ENCODE measurements around the gene SLF2.
A peak's percentile ranks its signal among the peaks of the same experiment; 100 is the strongest.
"Not testable (repeated sequence)": the region's sequence is repeated elsewhere in the genome, so short reads cannot be mapped to it uniquely, and the experiment has no call there.

Gene SLF2

GRCh38 chr10:100963826-100964225 is 51.1 kb downstream of the SLF2 start:
- DNase-seq = no peak

GRCh38 chr10:100965820-100966219 is 53.1 kb downstream of the SLF2 start:
- DNase-seq = no peak

GRCh38 chr10:100966887-100967286 is 54.1 kb downstream of the SLF2 start:
- no peak for DNase-seq

GRCh38 chr10:100967332-100967731 is 54.6 kb downstream of the SLF2 start:
- DNase-seq = no peak

GRCh38 chr10:100968062-100968736 is 55.4 kb downstream of the SLF2 start:
- no peak for DNase-seq

- DNase-seq = no peak
These were observed 56.1 kb downstream of the SLF2 start for GRCh38 chr10:100968863-100969186.

GRCh38 chr10:100969187-100970075 is 56.7 kb downstream of the SLF2 start, which contains the start of gene SEMA4G:
Gene SEMA4G (plus strand): TSS chr10:100969504. CDS start chr10:100972913, 3,409 bp downstream.
- peak; percentile 17 for DNase-seq

- DNase-seq = no peak
These were observed 57.5 kb downstream of the SLF2 start for GRCh38 chr10:100970076-100970913.

GRCh38 chr10:100970914-100971811 is 58.4 kb downstream of the SLF2 start:
- DNase-seq = no peak

- DNase-seq = no peak
These were observed 59.5 kb downstream of the SLF2 start for GRCh38 chr10:100972115-100972903.

- no peak for DNase-seq
These were observed 60.3 kb downstream of the SLF2 start for GRCh38 chr10:100972904-100973535.

GRCh38 chr10:100975397-100975796 is 62.6 kb downstream of the SLF2 start:
- DNase-seq = not testable (repeated sequence)

GRCh38 chr10:100976906-100977305 is 64.1 kb downstream of the SLF2 start:
- no peak for DNase-seq

GRCh38 chr10:100977436-100977835 is 64.7 kb downstream of the SLF2 start:
- DNase-seq = no peak

GRCh38 chr10:100978121-100978900 is 65.5 kb downstream of the SLF2 start:
- no peak for DNase-seq

GRCh38 chr10:100978901-100979195 is 66.1 kb downstream of the SLF2 start:
- no peak for DNase-seq

- no peak for DNase-seq
These were observed 67.1 kb downstream of the SLF2 start for GRCh38 chr10:100979791-100980272.

GRCh38 chr10:100980311-100980710 is 67.5 kb downstream of the SLF2 start:
- no peak for DNase-seq

GRCh38 chr10:100980711-100981110 is 67.9 kb downstream of the SLF2 start:
- DNase-seq = no peak

GRCh38 chr10:100981178-100981772 is 68.5 kb downstream of the SLF2 start:
- DNase-seq = no peak

All from activated T-cell treated with anti-CD3 and anti-CD28 coated beads for 4 hours (primary cell).